OCI-LY3 (cell line): ENCODE measurements around the gene LDLRAD4.

Experiments
- H2AFZ ChIP-seq: fragments of 200-600, 300-600 bp; shearing (Covaris generic); 2 replicates; pipeline ENCODE4 v1.6.0; 2014; ENCODE audit warnings: antibody characterized with exemption, low read depth, low read length
- H3K27ac ChIP-seq: fragments of 200-600, 300-600 bp; sonication (generic); 2 replicates; pipeline ENCODE4 v1.5.1; 2014; ENCODE audit warnings: mild to moderate bottlenecking, low read length, moderate library complexity, mixed read lengths
- H3K27me3 ChIP-seq: fragments of 200-600, 300-600 bp; sonication (generic); 2 replicates; pipeline ENCODE4 v1.6.1; 2014; ENCODE audit warnings: low read depth, low read length, mixed read lengths
- H3K36me3 ChIP-seq: fragments of 200-600, 300-600 bp; sonication (generic); replicated peaks from 2 replicates; pipeline ENCODE3; 2014; ENCODE audit warnings: low read depth, low read length, mixed read lengths
- H3K4me1 ChIP-seq: fragments of 300-600, 200-600 bp; sonication (generic); 2 replicates; pipeline ENCODE4 v1.6.1; 2014; ENCODE audit warnings: low read length, mixed read lengths
- H3K4me2 ChIP-seq: fragments of 200-600, 300-600 bp; sonication (generic); 2 replicates; pipeline ENCODE4 v1.6.1; 2014; ENCODE audit warnings: low read length, mixed read lengths
- H3K4me3 ChIP-seq: fragments of 300-600, 200-600 bp; sonication (generic); 2 replicates; pipeline ENCODE4 v1.5.1; 2014; ENCODE audit warnings: antibody characterized with exemption, mild to moderate bottlenecking, low read length, moderate library complexity
- H3K79me2 ChIP-seq: fragments of 300-600, 200-600 bp; shearing (Covaris generic); 2 replicates; pipeline ENCODE4 v1.6.1; 2014; ENCODE audit warnings: mild to moderate bottlenecking, low read length, mixed read lengths
- H3K9ac ChIP-seq: fragments of 300-600, 200-600 bp; shearing (Covaris generic); 2 replicates; pipeline ENCODE4 v1.6.0; 2014; ENCODE audit warnings: mild to moderate bottlenecking, low read length, moderate library complexity
- H3K9me3 ChIP-seq: fragments of 200-600, 300-600 bp; shearing (Covaris generic); 2 replicates; pipeline ENCODE4 v1.6.1; 2014; ENCODE audit warnings: low read length, mixed read lengths; ENCODE audit not compliant: insufficient read depth
- H4K20me1 ChIP-seq: fragments of 200-600, 300-600 bp; sonication (generic); 2 replicates; pipeline ENCODE4 v1.6.1; 2016; ENCODE audit warnings: low read length, mixed read lengths; ENCODE audit not compliant: insufficient read depth
- EZH2phosphoT487 ChIP-seq: fragments of 200-600 bp; shearing (Covaris generic); IDR thresholded peaks from 2 replicates; pipeline ENCODE4 v1.6.1; 2018; ENCODE audit warnings: antibody characterized with exemption, mixed run types, low read depth
- TF ChIP-seq, protein P1 (sequence below): fragments of 200-600, 300-600 bp; sonication (generic); IDR thresholded peaks from 2 replicates; pipeline ENCODE4 v1.5.1; 2014; ENCODE audit warnings: antibody characterized with exemption, low read length, low read depth

Gene LDLRAD4

GRCh38 chr18:13245481-13246000 is 27.0 kb downstream of the LDLRAD4 start:
- no peak overlapping the region for H3K9ac ChIP-seq
- H3K9me3 ChIP-seq = no peaks in the 10 kb centered on the region
- no peak overlapping the region for H3K27ac ChIP-seq
- no peak for TF ChIP-seq EZH2phosphoT487
- TF ChIP-seq, protein P1, sequence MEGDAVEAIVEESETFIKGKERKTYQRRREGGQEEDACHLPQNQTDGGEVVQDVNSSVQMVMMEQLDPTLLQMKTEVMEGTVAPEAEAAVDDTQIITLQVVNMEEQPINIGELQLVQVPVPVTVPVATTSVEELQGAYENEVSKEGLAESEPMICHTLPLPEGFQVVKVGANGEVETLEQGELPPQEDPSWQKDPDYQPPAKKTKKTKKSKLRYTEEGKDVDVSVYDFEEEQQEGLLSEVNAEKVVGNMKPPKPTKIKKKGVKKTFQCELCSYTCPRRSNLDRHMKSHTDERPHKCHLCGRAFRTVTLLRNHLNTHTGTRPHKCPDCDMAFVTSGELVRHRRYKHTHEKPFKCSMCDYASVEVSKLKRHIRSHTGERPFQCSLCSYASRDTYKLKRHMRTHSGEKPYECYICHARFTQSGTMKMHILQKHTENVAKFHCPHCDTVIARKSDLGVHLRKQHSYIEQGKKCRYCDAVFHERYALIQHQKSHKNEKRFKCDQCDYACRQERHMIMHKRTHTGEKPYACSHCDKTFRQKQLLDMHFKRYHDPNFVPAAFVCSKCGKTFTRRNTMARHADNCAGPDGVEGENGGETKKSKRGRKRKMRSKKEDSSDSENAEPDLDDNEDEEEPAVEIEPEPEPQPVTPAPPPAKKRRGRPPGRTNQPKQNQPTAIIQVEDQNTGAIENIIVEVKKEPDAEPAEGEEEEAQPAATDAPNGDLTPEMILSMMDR = no peak
- peaks cover under 1% of the 10 kb centered on the region; the same call in 1 of the 2 replicates for H3K27me3 ChIP-seq
- no peaks in the 10 kb centered on the region for H4K20me1 ChIP-seq
- H3K4me3 ChIP-seq = no peak overlapping the region
- no peaks in the 10 kb centered on the region for H3K79me2 ChIP-seq
- H3K36me3 ChIP-seq = no peaks in the 10 kb centered on the region
- H3K4me1 ChIP-seq = no peaks in the 10 kb centered on the region
- H3K4me2 ChIP-seq = no peak overlapping the region
- no peak overlapping the region for H2AFZ ChIP-seq

DNA sequence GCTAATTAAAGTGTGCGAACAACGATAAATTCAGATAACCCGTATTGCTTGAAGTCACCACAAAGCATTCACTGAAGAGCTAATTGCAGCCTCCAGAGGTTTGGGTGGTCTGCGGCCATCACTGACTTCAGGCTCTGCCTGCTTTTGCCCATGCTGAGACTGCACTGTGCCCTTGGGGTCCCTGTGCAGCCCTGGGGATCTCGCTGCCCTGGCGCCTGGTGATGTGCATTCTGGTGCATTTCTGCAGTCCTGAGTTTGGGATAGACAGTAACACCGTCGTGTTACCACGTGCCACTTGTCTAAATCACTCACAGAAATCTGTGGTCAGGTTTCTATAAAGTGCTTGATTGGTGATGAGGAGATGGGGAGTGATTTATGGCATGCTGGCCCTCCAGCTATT is 27.6 kb downstream of the LDLRAD4 start:
- Histone ChIP-seq H3K27ac (no peak overlapping the region), H3K9ac (no peak overlapping the region), H4K20me1 (no peaks in the 10 kb centered on the region), H3K9me3 (no peaks in the 10 kb centered on the region), H3K27me3 (peaks cover 4% of the 10 kb centered on the region; the same call in 1 of the 2 replicates), H3K36me3 (no peaks in the 10 kb centered on the region), H3K79me2 (no peaks in the 10 kb centered on the region), H2AFZ (no peak overlapping the region), H3K4me1 (no peaks in the 10 kb centered on the region), H3K4me2 (no peak overlapping the region), H3K4me3 (no peak overlapping the region)
- TF ChIP-seq, protein P1 = no peak
- no peak for TF ChIP-seq EZH2phosphoT487

DNA sequence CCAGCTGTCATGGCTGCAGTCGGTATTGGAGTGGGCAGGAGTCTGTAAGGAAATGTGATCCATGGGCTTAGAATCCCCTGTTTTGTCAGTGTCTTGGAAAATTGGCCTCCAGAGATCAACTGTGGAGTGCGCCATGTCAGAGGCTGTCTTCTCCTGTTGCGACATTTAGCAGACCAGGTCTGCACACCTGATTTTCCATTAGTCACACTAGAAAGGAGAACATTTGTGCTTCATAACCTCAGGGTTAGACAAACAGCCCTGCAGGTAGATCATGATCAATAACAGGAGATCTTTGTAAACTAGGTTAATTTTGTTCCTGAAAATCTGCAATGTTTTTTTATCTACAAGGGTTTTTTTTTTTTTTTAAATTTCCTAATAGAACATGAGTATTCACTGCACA is 28.0 kb downstream of the LDLRAD4 start:
- Histone ChIP-seq H3K4me2 (no peak overlapping the region), H4K20me1 (no peaks in the 10 kb centered on the region), H3K4me1 (no peaks in the 10 kb centered on the region), H3K9ac (no peak overlapping the region), H2AFZ (no peak overlapping the region), H3K27me3 (peaks cover 4% of the 10 kb centered on the region; the same call in 1 of the 2 replicates), H3K4me3 (no peak overlapping the region), H3K27ac (no peak overlapping the region), H3K36me3 (no peaks in the 10 kb centered on the region), H3K9me3 (no peaks in the 10 kb centered on the region), H3K79me2 (no peaks in the 10 kb centered on the region)
- no peak for TF ChIP-seq EZH2phosphoT487
- TF ChIP-seq, protein P1 = no peak

DNA sequence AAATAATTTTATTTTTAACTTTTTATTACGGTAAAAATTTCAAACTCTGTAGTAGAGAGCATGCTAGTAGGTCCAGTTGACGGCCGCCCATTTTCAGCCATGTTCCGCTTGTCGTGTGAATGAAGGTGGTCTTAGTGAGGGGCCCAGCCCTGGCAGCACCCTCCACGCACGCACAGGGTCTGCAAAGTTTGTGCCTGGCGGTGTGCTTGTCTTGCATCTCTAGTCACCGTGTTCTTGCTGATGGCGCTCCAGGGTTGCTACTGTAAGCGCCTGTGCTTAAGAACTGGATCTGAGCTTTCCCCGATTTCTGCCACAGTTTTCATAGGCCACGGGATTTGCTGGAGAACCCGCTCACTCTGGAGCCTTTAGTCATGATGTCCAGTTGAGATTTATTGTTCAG is 28.9 kb downstream of the LDLRAD4 start:
- Histone ChIP-seq H3K79me2 (no peaks in the 10 kb centered on the region), H3K4me1 (no peaks in the 10 kb centered on the region), H4K20me1 (no peaks in the 10 kb centered on the region), H3K4me2 (no peak overlapping the region), H2AFZ (no peak overlapping the region), H3K27ac (no peak overlapping the region), H3K9me3 (no peaks in the 10 kb centered on the region), H3K9ac (no peak overlapping the region), H3K36me3 (no peaks in the 10 kb centered on the region), H3K4me3 (no peak overlapping the region), H3K27me3 (peaks cover 4% of the 10 kb centered on the region; the same call in 1 of the 2 replicates)
- TF ChIP-seq, protein P1 = no peak
- no peak for TF ChIP-seq EZH2phosphoT487
